Ascending aorta (tissue), 2 donors: ENCODE measurements around the gene BAG1. TPM values are rescaled to one million over a fixed set of nuclear protein-coding genes. Genes with fewer than 3 reads are reported as not detected.
A peak's percentile ranks its signal among the peaks of the same experiment; 100 is the strongest.

Experiments
- DNase-seq, 2 donors: peaks; one replicate each; pipeline ENCODE4 v3.0.0-alpha.2; 2019; ENCODE audit warnings: low spot score in 2 of 2
- H3K27ac ChIP-seq, 2 donors: fragments of 200-600 bp; sonication (generic); one replicate each; pipeline ENCODE4 v1.5.1; 2016 to 2017; ENCODE audit warnings: mild to moderate bottlenecking in 1 of 2
- H3K27me3 ChIP-seq: fragments of 200-600 bp; sonication (generic); one replicate; pipeline ENCODE4 v1.5.1; 2017
- H3K36me3 ChIP-seq, 2 donors: fragments of 200-600 bp; sonication (generic); one replicate each; pipeline ENCODE4 v1.5.1; 2016
- H3K4me1 ChIP-seq, 2 donors: fragments of 200-600 bp; sonication (generic); one replicate each; pipeline ENCODE4 v1.5.1; 2016 to 2017; ENCODE audit warnings: mild to moderate bottlenecking in 1 of 2
- H3K4me3 ChIP-seq, 2 donors: fragments of 200-600 bp; sonication (generic); one replicate each; pipeline ENCODE4 v1.5.1; 2016 to 2017; ENCODE audit warnings: mild to moderate bottlenecking in 1 of 2
- H3K9me3 ChIP-seq, 2 donors: fragments of 200-600 bp; sonication (generic); one replicate each; pipeline ENCODE4 v1.5.1; 2016
- intact Hi-C: fragments of 100-400 bp; cut with DNase I; formaldehyde crosslinking; loops from one replicate; pipeline ENCODE4 v1.15.1; 2023
- total RNA-seq: library from RNA; depleted of rRNA; stranded (reverse); fragments of >200 nt; gene quantifications from one replicate; pipeline ENCODE4 v1.1.0, GENCODE V29; 2016
- TF ChIP-seq, protein P1 (sequence below), 3 experiments: fragments of 200-600 bp in 2 of 3; fragments of 450-650 bp in 1 of 3; sonication (generic) in 2 of 3; IDR thresholded peaks; one replicate each; pipeline ENCODE4 v1.5.1; 2016 to 2019; ENCODE audit warnings: antibody characterized with exemption in 3 of 3, mild to moderate bottlenecking in 1 of 3, moderate library complexity in 1 of 3

Gene BAG1
- total RNA-seq, 1 donor from 2014 or later: 58.5 TPM

DNA sequence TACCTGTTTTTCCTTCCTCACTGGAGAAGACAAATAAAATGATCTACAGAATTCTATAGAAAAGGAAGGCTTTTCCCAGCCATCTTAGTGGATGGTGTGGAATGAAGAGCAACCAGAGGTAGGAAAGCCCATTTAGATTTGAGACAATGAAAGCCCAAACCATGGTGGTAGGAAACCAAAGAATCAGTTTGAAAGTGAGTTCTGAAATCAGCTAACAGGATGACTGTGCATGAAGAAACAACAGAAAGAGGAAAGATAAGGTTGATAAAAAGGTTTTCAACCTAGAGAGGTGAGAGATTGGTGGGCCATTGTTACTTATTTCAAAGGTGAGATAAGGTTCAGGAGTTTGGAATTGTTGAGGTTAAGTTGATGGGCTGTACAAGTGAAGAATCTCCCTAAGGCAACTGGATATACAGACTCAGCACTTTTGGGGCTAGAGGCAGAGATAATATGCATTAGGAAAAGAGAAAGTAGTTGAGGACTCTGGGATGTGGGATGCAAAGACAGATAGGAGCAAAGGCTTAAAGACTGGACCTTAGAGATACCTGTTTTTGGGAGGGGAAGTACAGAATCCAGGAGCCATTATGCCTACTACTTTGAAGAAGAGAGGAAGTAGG, 2.8 kb upstream of the BAG1 start:
- intact Hi-C loops: no loop called here
- peaks cover 19 to 54% of the 10 kb centered on the region in 2 donors for H3K36me3 ChIP-seq

DNA sequence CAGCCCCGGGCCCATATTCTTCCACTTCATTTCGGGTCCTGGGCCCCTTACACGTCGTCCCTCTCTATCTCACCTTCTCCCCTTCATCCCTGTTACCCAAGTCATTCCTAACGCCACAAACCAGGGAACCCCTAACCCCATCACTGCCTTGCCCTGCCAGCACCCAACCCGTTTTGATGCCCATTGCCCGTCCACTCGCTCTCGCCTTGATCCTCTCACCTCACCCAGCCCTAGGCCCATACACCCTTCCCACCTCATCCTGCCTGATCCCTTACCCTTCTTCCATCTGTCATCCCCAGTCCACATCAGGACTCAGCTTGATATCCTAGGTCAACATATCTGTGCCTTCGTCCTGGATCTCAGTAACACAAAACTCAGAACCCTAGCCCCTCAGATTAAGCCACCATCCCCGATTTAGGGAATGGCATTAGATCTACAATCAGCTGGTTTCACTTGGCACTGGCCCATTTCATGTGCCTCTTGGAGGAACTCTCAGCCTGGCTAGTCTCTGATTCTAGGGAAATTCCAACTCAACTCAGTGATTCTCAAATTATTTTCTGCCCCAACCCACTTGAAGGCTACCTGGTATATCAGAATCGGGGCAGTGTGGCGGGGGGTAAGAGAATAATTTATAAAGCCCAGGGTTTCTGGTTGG, 830 bp upstream of the BAG1 start:
- Histone ChIP-seq H3K9me3 (no peaks in the 10 kb centered on the region), H3K27me3 (no peaks in the 10 kb centered on the region), H3K4me3 (peak overlapping the region; percentile 70 to 90), H3K4me1 (peaks cover 7 to 9% of the 10 kb centered on the region in 2 donors), H3K27ac (peak overlapping the region; percentile 84 to 92), H3K36me3 (peaks cover 12 to 49% of the 10 kb centered on the region in 2 donors)
- intact Hi-C loops: no loop called here
- DNase-seq: no peak
- TF ChIP-seq, protein P1, sequence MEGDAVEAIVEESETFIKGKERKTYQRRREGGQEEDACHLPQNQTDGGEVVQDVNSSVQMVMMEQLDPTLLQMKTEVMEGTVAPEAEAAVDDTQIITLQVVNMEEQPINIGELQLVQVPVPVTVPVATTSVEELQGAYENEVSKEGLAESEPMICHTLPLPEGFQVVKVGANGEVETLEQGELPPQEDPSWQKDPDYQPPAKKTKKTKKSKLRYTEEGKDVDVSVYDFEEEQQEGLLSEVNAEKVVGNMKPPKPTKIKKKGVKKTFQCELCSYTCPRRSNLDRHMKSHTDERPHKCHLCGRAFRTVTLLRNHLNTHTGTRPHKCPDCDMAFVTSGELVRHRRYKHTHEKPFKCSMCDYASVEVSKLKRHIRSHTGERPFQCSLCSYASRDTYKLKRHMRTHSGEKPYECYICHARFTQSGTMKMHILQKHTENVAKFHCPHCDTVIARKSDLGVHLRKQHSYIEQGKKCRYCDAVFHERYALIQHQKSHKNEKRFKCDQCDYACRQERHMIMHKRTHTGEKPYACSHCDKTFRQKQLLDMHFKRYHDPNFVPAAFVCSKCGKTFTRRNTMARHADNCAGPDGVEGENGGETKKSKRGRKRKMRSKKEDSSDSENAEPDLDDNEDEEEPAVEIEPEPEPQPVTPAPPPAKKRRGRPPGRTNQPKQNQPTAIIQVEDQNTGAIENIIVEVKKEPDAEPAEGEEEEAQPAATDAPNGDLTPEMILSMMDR (IDR thresholded peaks at IDR 0.05): no peak

More for the DNA sequence above, 2.8 kb upstream of the BAG1 start:
- Histone ChIP-seq H3K9me3 (no peaks in the 10 kb centered on the region), H3K4me3 (no peak overlapping the region), H3K27ac (no peak overlapping the region), H3K27me3 (no peaks in the 10 kb centered on the region), H3K4me1 (peaks cover 7 to 9% of the 10 kb centered on the region in 2 donors)
- no peak for DNase-seq
- TF ChIP-seq, protein P1 (IDR thresholded peaks at IDR 0.05): no peak

GRCh38 chr9:33264003-33264472, 470 bp downstream of the BAG1 start:
- Histone ChIP-seq H3K9me3 (no peaks in the 10 kb centered on the region), H3K4me1 (peaks cover 7 to 9% of the 10 kb centered on the region in 2 donors), H3K27ac (peak overlapping the region; percentile 90 to 92), H3K27me3 (no peaks in the 10 kb centered on the region), H3K4me3 (peak overlapping the region; percentile 90 to 95), H3K36me3 (peaks cover 20 to 49% of the 10 kb centered on the region in 2 donors)
- DNase-seq: peak; percentile 22 to 73
- TF ChIP-seq, protein P1 (IDR thresholded peaks at IDR 0.05): no peak
- intact Hi-C loops: loop anchor here (1.0 kb wide), 4 partner anchors 26 to 263 kb away; partner anchors contain the start of genes APTX, DNAJA1, NFX1 and SMU1

- intact Hi-C loops: loop anchor here (1.0 kb wide), 4 partner anchors 27 to 262 kb away; partner anchors contain the start of genes APTX, DNAJA1, NFX1 and SMU1
- Histone ChIP-seq H3K27ac (peak overlapping the region; percentile 16 to 90), H3K9me3 (no peaks in the 10 kb centered on the region), H3K4me1 (peaks cover 7 to 9% of the 10 kb centered on the region in 2 donors), H3K27me3 (no peaks in the 10 kb centered on the region), H3K4me3 (peak overlapping the region; percentile 90 to 95), H3K36me3 (peaks cover 27 to 49% of the 10 kb centered on the region in 2 donors)
- TF ChIP-seq, protein P1 (IDR thresholded peaks at IDR 0.05): no peak
- DNase-seq: no peak
These were observed 1.1 kb downstream of the BAG1 start for GRCh38 chr9:33263131-33264002.

GRCh38 chr9:33260372-33260771, 4.1 kb downstream of the BAG1 start:
- DNase-seq: no peak
- no peak overlapping the region for H3K27ac ChIP-seq
- H3K36me3 ChIP-seq: peaks cover 55 to 58% of the 10 kb centered on the region in 2 donors
- peaks cover under 1 to 1% of the 10 kb centered on the region in 2 donors for H3K4me1 ChIP-seq
- intact Hi-C loops: no loop called here
- H3K4me3 ChIP-seq: no peak overlapping the region
- no peaks in the 10 kb centered on the region for H3K27me3 ChIP-seq
- H3K9me3 ChIP-seq: no peaks in the 10 kb centered on the region
- TF ChIP-seq, protein P1 (IDR thresholded peaks at IDR 0.05): no peak
